ENCODE measurements around the gene PXMP4. TPM values are rescaled to one million over a fixed set of nuclear protein-coding genes. Genes with fewer than 3 reads are reported as not detected.

The PXMP4 gene
- total and polyA plus RNA-seq, 9 of the 15 experiments (the other 6 are each of a cell fraction or from before 2014, with no cell fraction given): 4.8 to 29.1 (median 6.8) TPM

DNA sequence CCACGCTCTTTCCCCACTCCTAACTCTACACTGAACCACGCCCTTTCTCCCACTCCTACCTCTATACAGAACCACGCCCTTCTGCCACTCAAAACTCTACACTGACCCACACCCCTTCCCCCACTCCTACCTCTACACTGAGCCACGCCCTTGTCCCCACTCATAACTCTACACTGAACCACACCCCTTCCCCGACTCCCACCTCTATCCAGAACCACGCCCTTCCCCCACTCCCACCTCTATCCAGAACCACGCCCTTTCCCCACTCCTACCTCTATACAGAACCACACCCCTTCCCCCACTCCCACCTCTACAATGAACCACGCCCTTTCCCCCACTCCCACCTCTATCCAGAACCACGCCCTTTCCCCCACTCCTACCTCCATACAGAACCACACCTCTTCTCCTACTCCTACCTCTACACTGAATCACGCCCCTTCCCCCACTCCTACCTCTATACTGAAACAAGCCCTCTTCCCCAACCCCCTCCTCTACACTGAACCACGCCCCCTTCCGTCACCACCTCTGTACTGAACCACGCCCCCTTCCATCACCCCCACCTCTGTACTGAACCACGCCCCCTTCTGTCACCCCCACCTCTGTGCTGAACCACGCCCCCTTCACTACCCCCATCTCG is 10.1 kb downstream of the PXMP4 start (continued):
- TF ChIP-seq, protein P1, sequence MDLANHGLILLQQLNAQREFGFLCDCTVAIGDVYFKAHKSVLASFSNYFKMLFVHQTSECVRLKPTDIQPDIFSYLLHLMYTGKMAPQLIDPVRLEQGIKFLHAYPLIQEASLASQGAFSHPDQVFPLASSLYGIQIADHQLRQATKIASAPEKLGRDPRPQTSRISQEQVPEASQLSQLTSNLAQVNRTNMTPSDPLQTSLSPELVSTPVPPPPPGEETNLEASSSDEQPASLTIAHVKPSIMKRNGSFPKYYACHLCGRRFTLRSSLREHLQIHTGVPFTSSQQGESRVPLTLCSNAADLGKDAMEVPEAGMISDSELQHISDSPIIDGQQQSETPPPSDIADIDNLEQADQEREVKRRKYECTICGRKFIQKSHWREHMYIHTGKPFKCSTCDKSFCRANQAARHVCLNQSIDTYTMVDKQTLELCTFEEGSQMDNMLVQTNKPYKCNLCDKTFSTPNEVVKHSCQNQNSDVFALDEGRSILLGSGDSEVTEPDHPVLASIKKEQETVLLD (IDR thresholded peaks at IDR 0.05): peak; percentile 76
- TF ChIP-seq HOXB6 (CRISPR knock-in tag; IDR thresholded peaks at IDR 0.05; ENCODE audit: borderline replicate concordance): no peak
- peak in 1 of 2 experiments; percentile 36; a peak in 1 of 4 replicates for TF ChIP-seq ARNT (IDR thresholded peaks at IDR 0.05)
- TF ChIP-seq ZBTB7A (IDR thresholded peaks at IDR 0.05; ENCODE audit: borderline replicate concordance, control insufficient read depth, low read depth, low read length): peak; percentile 64; the same call in 1 of the 2 replicates
- TF ChIP-seq RHOXF2B (CRISPR knock-in tag; conservative IDR thresholded peaks at IDR 0.05): no peak
- TF ChIP-seq MTA2 (IDR thresholded peaks at IDR 0.05; ENCODE audit: low read depth): peak; percentile 63
- TF ChIP-seq KDM1A (IDR thresholded peaks at IDR 0.05): no peak
- TF ChIP-seq EP400 (IDR thresholded peaks at IDR 0.05): peak; percentile 41; the same call in 1 of the 2 replicates
- TF ChIP-seq GATAD2A (IDR thresholded peaks at IDR 0.05): peak; percentile 61; the same call in 1 of the 2 replicates
- TF ChIP-seq HEY1 (CRISPR knock-in tag; IDR thresholded peaks at IDR 0.05; ENCODE audit: borderline replicate concordance): no peak

DNA sequence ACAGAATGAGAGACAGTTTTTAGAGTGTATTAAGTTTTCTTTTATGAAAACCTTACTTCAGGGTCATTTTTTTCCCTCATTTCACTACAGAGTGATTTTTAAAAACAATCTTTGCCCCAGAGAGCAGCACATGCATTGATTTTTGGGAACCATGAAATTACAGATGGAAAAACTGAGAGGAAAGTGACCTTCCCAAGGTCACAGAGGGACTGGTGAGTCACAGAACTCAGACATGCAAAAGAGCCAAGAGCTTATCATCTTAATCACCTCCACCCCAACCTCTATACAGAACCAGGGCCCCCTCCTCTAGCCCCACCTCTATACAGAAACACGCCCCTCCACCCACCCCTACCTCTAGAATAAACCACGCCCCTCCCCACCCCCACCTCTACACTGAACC is 10.7 kb downstream of the PXMP4 start:
- Histone ChIP-seq H3K4me3 (peak overlapping the region; percentile 25; the same call in 1 of the 2 replicates), H3K9ac (ENCODE audit: insufficient read depth in 1 of 2, low read depth in 2 of 2, low read length in 2 of 2) (peak overlapping the region in 1 of 2 experiments; percentile 72; a peak in 2 of 4 replicates), H4K20me1 (replicated peaks; ENCODE audit: control insufficient read depth, insufficient read depth, low read length) (no peaks in the 10 kb centered on the region), H3K9me1 (ENCODE audit: control insufficient read depth, insufficient read depth, low read length) (no peaks in the 10 kb centered on the region), H3K9me3 (replicated peaks; ENCODE audit: control insufficient read depth, insufficient read depth, low read depth, low read length) (no peaks in the 10 kb centered on the region), H3K36me3 (ENCODE audit: control insufficient read depth, insufficient read depth, low read length) (peaks cover 31% of the 10 kb centered on the region; the same call in 2 of the 3 replicates), H3K27me3 (ENCODE audit: control insufficient read depth in 2 of 2, insufficient read depth in 2 of 2, low read length in 2 of 2) (no peaks in the 10 kb centered on the region), H3K4me1 (replicated peaks in 1 of 2; ENCODE audit: control insufficient read depth in 2 of 2, insufficient read depth in 2 of 2, low read length in 2 of 2) (peaks cover 19 to 27% of the 10 kb centered on the region in 2 experiments), H2AFZ (ENCODE audit: low read depth, low read length) (peak overlapping the region; percentile 57), H3K79me2 (ENCODE audit: control insufficient read depth, insufficient read depth, low read length) (no peaks in the 10 kb centered on the region), H3K27ac (ENCODE audit: extremely low read depth, low read depth, low read length) (peak overlapping the region; percentile 87), H3K4me2 (ENCODE audit: insufficient read depth, low read length) (peak overlapping the region; percentile 48)
- POLR2A ChIA-PET: interaction anchor here (0.7 to 1.0 kb wide), 2 partner anchors 11 to 24 kb away, joined by 3 read pairs; partner anchors contain the start of gene PXMP4
- no peak for FAIRE-seq
- peak; percentile 88 to 94 (median 88) for DNase-seq (ENCODE audit: extremely low read depth in 1 of 4, low spot score in 3 of 4)
- in situ Hi-C loops (cut with MboI) (no loop called here), intact Hi-C loops (cut with micrococcal nuclease) (loop anchor here (1.0 kb wide), 1 partner anchor 19 kb away; no protein-coding TSS in a partner anchor)
- BruUV-seq (replicated peaks): no TSS peak
- peak; percentile 84 for ATAC-seq
- CTCF ChIA-PET (ENCODE audit: low intra/inter-chr PET ratio): no interaction called here
- 0% methylated on average over 1 of the region's 2 CpGs for WGBS (ENCODE audit: insufficient coverage, low coverage, missing lambda C conversion rate)
- TF ChIP-seq, protein P2, sequence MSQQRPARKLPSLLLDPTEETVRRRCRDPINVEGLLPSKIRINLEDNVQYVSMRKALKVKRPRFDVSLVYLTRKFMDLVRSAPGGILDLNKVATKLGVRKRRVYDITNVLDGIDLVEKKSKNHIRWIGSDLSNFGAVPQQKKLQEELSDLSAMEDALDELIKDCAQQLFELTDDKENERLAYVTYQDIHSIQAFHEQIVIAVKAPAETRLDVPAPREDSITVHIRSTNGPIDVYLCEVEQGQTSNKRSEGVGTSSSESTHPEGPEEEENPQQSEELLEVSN (IDR thresholded peaks at IDR 0.05; ENCODE audit: borderline replicate concordance in 1 of 2, extremely low read depth in 1 of 2, insufficient read depth in 1 of 2, insufficient read length in 1 of 2, low read depth in 1 of 2, low read length in 1 of 2, poor library complexity in 1 of 2, severe bottlenecking in 1 of 2): no peak
- no peak for TF ChIP-seq HDGF (IDR thresholded peaks at IDR 0.05)
- peak; percentile 26; the same call in 1 of the 2 replicates for TF ChIP-seq ZBTB7A (IDR thresholded peaks at IDR 0.05; ENCODE audit: borderline replicate concordance, control insufficient read depth, low read depth, low read length)
- TF ChIP-seq CREM (IDR thresholded peaks at IDR 0.05; ENCODE audit: low read depth): peak; percentile 28; the same call in 1 of the 2 replicates
- no peak for TF ChIP-seq FOXM1 (IDR thresholded peaks at IDR 0.05; ENCODE audit: low read depth)
- TF ChIP-seq FOXM1 (CRISPR knock-in tag; IDR thresholded peaks at IDR 0.05; ENCODE audit: low read depth): no peak
- no peak for TF ChIP-seq ZNF75A (CRISPR knock-in tag; IDR thresholded peaks at IDR 0.05)
- TF ChIP-seq CC2D1A (IDR thresholded peaks at IDR 0.05): no peak
- TF ChIP-seq BRF2 (IDR thresholded peaks at IDR 0.05; ENCODE audit: borderline replicate concordance, insufficient read depth, insufficient read length): no peak
